Measurements from ENCODE around the gene MYH9.

- TF ChIP-seq, protein P1, sequence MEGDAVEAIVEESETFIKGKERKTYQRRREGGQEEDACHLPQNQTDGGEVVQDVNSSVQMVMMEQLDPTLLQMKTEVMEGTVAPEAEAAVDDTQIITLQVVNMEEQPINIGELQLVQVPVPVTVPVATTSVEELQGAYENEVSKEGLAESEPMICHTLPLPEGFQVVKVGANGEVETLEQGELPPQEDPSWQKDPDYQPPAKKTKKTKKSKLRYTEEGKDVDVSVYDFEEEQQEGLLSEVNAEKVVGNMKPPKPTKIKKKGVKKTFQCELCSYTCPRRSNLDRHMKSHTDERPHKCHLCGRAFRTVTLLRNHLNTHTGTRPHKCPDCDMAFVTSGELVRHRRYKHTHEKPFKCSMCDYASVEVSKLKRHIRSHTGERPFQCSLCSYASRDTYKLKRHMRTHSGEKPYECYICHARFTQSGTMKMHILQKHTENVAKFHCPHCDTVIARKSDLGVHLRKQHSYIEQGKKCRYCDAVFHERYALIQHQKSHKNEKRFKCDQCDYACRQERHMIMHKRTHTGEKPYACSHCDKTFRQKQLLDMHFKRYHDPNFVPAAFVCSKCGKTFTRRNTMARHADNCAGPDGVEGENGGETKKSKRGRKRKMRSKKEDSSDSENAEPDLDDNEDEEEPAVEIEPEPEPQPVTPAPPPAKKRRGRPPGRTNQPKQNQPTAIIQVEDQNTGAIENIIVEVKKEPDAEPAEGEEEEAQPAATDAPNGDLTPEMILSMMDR (conservative IDR thresholded peaks at IDR 0.05; ENCODE audit: low read depth, low read length), result no peak
- no peak for TF ChIP-seq EZH2 (IDR thresholded peaks at IDR 0.05; ENCODE audit: borderline replicate concordance, low read depth, low read length, poor library complexity, severe bottlenecking)
Measured at GRCh38 chr22:36387959-36388726, at the start of gene MYH9.

All from A673 (cell line).